HG03039 (cell line): ENCODE data around the gene NAV2.

Experiments used
- ATAC-seq: cut with Tn5 transposase; IDR thresholded peaks from one replicate; pipeline ENCODE4 v1.9.1; 2021; ENCODE audit warnings: mild to moderate bottlenecking, moderate library complexity; ENCODE audit not compliant: unreplicated experiment

The NAV2 gene

GRCh38 chr11:19962801-19963175 lies 250.2 kb downstream of the NAV2 start:
- no peak for ATAC-seq

GRCh38 chr11:19963697-19964387 lies 251.2 kb downstream of the NAV2 start:
- no peak for ATAC-seq

GRCh38 chr11:19966441-19966840 lies 253.8 kb downstream of the NAV2 start:
- ATAC-seq = no peak

GRCh38 chr11:19966927-19967326 lies 254.3 kb downstream of the NAV2 start:
- ATAC-seq = no peak

- no peak for ATAC-seq
Observed at GRCh38 chr11:19967787-19968186, 255.2 kb downstream of the NAV2 start.

- ATAC-seq = no peak
Observed at GRCh38 chr11:19968860-19969259, 256.2 kb downstream of the NAV2 start.

- ATAC-seq = no peak
Observed at GRCh38 chr11:19970944-19971343, 258.3 kb downstream of the NAV2 start.

- ATAC-seq = no peak
Observed at GRCh38 chr11:19972091-19972490, 259.5 kb downstream of the NAV2 start.

- no peak for ATAC-seq
Observed at GRCh38 chr11:19972651-19973050, 260.0 kb downstream of the NAV2 start.

GRCh38 chr11:19973136-19973635 lies 260.5 kb downstream of the NAV2 start:
- ATAC-seq = no peak

GRCh38 chr11:19974886-19975285 lies 262.2 kb downstream of the NAV2 start:
- ATAC-seq = no peak

- no peak for ATAC-seq
Observed at GRCh38 chr11:19975414-19975990, 262.9 kb downstream of the NAV2 start.

- no peak for ATAC-seq
Observed at GRCh38 chr11:19976281-19976941, 263.8 kb downstream of the NAV2 start.

- no peak for ATAC-seq
Observed at GRCh38 chr11:19977941-19978340, 265.3 kb downstream of the NAV2 start.

- peak; percentile 72 for ATAC-seq
Observed at GRCh38 chr11:19978668-19979518, 266.3 kb downstream of the NAV2 start.

GRCh38 chr11:19979519-19979845 lies 266.8 kb downstream of the NAV2 start:
- peak; percentile 58 for ATAC-seq

- no peak for ATAC-seq
Observed at GRCh38 chr11:19980388-19980787, 267.8 kb downstream of the NAV2 start.

- ATAC-seq = no peak
Observed at GRCh38 chr11:19980957-19981669, 268.5 kb downstream of the NAV2 start.

- ATAC-seq = no peak
Observed at GRCh38 chr11:19982774-19983495, 270.3 kb downstream of the NAV2 start.
